Stimulated activated naive B cell treated with anti-CD40 and anti-IgM and Interleukin-4, amounts not matched to agents 10 μg/mL and 1 μg/mL and 100 μg/mL, for 72 hours (primary cell): ENCODE data around the gene PRRX1.

ENCODE experiments used
- ATAC-seq, 2 donors: fragments of 150-1000 bp; cut with Tn5 transposase; replicated peaks; 2 replicates each; pipeline ENCODE4 v1.10.0; 2021; ENCODE audit warnings: moderate library complexity in 1 of 2
- DNase-seq: peaks from one replicate; pipeline ENCODE4 v3.0.0; 2021
- H3K27ac Mint-ChIP-seq: one replicate; pipeline ENCODE4 v1.8.0; 2022; ENCODE audit warnings: mild to moderate bottlenecking, mixed read lengths
- H3K27me3 Mint-ChIP-seq, 2 donors: one replicate each; pipeline ENCODE4 v1.8.0; 2022; ENCODE audit warnings: mixed read lengths in 2 of 2
- H3K36me3 Mint-ChIP-seq, 2 donors: one replicate each; pipeline ENCODE4 v1.8.0; 2022; ENCODE audit warnings: mixed read lengths in 2 of 2, mild to moderate bottlenecking in 1 of 2
- H3K4me1 Mint-ChIP-seq, 2 donors: one replicate each; pipeline ENCODE4 v1.8.0; 2022; ENCODE audit warnings: mixed read lengths in 2 of 2, mild to moderate bottlenecking in 1 of 2
- H3K4me3 Mint-ChIP-seq, 2 donors: one replicate each; pipeline ENCODE4 v1.8.0; 2022; ENCODE audit warnings: mild to moderate bottlenecking in 2 of 2, mixed read lengths in 2 of 2, moderate library complexity in 1 of 2
- H3K9me3 Mint-ChIP-seq, 2 donors: one replicate each; pipeline ENCODE4 v1.8.0; 2022; ENCODE audit warnings: mixed read lengths in 2 of 2, mild to moderate bottlenecking in 1 of 2

Gene PRRX1

DNA sequence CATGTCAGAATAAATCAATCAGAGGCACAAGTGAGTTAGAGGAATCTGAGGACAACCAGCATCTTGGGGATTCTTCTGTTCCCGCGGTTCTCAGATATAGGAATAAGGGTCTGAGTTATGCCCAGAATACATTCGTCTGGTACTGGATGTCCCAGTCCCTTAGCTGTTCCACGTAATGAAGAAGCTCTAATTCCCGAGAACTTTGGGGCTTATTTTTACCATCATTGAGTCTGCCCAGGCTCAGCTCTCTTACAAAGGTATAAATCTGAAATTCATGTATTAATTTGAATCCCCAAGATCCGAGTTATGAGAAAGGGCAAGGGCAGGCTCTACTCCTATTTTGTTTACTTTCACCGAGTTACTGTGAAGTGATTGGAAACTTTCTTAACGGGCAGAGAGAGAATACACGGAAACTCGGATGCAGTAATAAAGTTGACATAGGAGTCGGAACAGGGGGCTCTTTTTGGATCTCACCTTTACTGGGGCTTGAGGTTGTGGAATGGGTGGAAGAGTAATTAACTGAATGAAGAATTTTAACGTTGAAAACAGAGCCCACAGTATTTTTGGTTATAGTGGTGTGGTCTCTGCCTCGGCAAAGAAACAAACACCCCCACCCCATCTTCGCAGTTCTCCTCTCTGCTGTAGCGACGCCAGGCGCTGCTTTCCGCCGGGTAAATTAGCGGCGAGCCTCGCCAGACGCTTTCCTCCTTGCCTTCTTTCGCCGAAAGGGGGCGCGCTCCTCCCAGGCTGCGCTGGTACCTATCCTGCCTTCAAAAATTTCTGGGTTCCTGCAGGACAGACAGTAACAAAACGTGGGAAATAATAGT, 7.1 kb downstream of the PRRX1 start:
- no peak overlapping the region for H3K4me3 Mint-ChIP-seq
- peaks cover 67 to 73% of the 10 kb centered on the region in 2 donors for H3K27me3 Mint-ChIP-seq

DNA sequence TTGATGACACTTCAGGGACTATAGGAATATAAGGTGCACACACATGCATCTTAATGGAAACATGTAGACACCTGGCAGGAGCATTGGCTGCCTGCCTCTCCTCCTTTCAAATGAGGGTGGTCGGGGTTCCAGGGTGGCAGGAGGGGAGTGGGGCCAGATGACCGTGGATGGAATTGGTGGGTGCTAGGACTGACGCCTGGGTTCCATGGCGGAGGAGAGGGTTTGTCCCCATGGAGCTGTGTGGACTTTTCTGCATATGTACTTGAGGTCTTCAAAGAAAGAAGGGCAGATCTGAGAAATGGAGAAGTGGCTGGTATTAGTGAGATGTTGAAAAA, 7.7 kb downstream of the PRRX1 start:
- H3K4me1 Mint-ChIP-seq: peaks cover 12% of the 10 kb centered on the region in 2 donors
- no peak overlapping the region for H3K27ac Mint-ChIP-seq
- no peaks in the 10 kb centered on the region for H3K9me3 Mint-ChIP-seq
- DNase-seq (no peak), ATAC-seq (no peak)
- H3K36me3 Mint-ChIP-seq: peaks cover 0 to 3% of the 10 kb centered on the region in 2 donors
- no peak overlapping the region for H3K4me3 Mint-ChIP-seq
- peaks cover 63 to 68% of the 10 kb centered on the region in 2 donors for H3K27me3 Mint-ChIP-seq

More for the DNA sequence above, 7.1 kb downstream of the PRRX1 start:
- ATAC-seq: no peak
- H3K36me3 Mint-ChIP-seq: peaks cover 0 to 5% of the 10 kb centered on the region in 2 donors
- peaks cover 0 to 1% of the 10 kb centered on the region in 2 donors for H3K9me3 Mint-ChIP-seq
- H3K4me1 Mint-ChIP-seq: peaks cover 12% of the 10 kb centered on the region in 2 donors
- no peak for DNase-seq
- no peak overlapping the region for H3K27ac Mint-ChIP-seq

DNA sequence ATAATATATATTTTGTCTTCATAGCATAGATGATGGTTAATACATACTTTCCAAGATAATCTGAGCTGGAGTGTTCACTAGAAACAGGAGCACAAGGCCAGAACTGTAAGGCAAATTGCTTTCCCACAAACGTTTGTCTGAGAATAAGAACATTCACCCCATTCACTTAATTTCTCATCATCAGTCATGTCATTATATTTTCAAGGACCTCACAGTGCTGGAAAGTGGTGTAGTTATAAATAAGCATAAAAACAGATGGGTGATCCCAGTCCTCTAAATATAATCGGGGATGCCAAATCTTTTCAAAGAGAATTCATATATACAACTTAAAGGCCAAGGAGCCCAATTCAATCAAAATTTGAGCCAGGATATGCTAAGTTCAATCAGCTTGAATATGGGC, 8.4 kb downstream of the PRRX1 start:
- Mint-ChIP-seq H3K27me3 (peaks cover 56 to 60% of the 10 kb centered on the region in 2 donors), H3K4me3 (no peak overlapping the region), H3K4me1 (peaks cover 7 to 10% of the 10 kb centered on the region in 2 donors), H3K9me3 (no peaks in the 10 kb centered on the region), H3K36me3 (no peaks in the 10 kb centered on the region), H3K27ac (no peak overlapping the region)
- no peak for ATAC-seq
- DNase-seq: no peak

DNA sequence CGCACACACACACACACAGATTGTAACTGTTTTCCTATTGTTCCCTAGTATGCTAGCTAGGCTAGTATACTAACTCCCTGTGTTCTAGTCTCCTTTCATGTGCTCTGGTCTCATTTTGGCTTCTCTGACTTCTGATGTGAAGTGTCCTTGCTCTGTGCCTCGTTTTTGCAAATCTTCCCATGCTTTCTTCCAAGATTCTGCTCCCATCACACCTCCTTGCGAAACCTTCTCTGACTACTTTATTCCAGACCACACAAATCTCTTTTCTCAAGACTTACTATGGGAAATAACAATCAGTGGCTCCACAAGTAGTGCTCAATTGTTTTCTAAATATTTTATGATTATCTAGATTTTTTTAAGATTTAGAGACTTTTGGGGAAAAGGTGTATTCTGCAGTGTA, 10.3 kb downstream of the PRRX1 start:
- DNase-seq: no peak
- H3K27me3 Mint-ChIP-seq: peaks cover 41 to 42% of the 10 kb centered on the region in 2 donors
- ATAC-seq: no peak
- H3K27ac Mint-ChIP-seq: no peak overlapping the region
- H3K9me3 Mint-ChIP-seq: no peaks in the 10 kb centered on the region
- H3K4me1 Mint-ChIP-seq: peaks cover 0 to 1% of the 10 kb centered on the region in 2 donors
- no peaks in the 10 kb centered on the region for H3K36me3 Mint-ChIP-seq
- H3K4me3 Mint-ChIP-seq: no peak overlapping the region

DNA sequence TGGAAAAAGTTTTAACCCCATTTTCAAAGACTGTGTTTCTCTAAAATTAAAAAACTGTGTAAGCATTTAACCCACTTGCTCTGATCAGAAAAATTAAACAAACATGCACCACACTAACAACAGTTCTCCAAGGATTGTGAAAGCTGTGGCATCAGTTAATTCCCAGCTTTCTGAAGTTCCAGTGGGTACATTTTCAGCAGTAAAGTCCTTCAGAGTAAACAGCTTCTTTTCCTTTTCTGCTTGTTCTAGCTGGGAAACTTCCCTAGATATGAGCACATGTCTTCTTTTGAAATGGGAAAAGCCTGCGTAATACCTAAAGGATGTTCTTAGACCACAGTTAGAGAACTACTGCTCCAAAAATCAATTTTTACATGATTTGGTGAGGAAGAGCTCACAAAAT, 11.1 kb downstream of the PRRX1 start:
- no peaks in the 10 kb centered on the region for H3K9me3 Mint-ChIP-seq
- no peak overlapping the region for H3K4me3 Mint-ChIP-seq
- peaks cover 0 to 1% of the 10 kb centered on the region in 2 donors for H3K4me1 Mint-ChIP-seq
- DNase-seq (no peak), ATAC-seq (no peak)
- no peak overlapping the region for H3K27ac Mint-ChIP-seq
- peaks cover 35 to 36% of the 10 kb centered on the region in 2 donors for H3K27me3 Mint-ChIP-seq
- H3K36me3 Mint-ChIP-seq: no peaks in the 10 kb centered on the region

DNA sequence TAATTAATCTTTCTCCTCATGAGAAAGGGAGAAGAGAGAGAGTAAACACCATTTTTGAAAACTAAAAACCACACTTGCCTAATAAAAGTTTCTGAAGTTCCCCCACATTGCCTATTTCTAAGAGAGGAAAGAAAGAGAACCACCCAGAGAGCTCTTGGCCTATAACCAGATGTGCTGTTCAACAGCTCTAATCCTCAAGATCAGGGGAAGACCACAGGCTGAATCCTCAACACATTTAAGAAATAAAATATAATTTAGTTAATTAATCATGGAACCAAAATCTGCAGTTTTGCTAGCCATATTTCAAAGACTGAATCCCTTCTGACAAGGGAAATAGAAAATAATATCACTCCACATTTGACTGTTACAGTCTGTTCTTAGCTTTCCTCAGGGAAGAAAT, 11.9 kb downstream of the PRRX1 start:
- peaks cover 28 to 30% of the 10 kb centered on the region in 2 donors for H3K27me3 Mint-ChIP-seq
- H3K4me1 Mint-ChIP-seq: peaks cover 0 to 1% of the 10 kb centered on the region in 2 donors
- ATAC-seq (no peak), DNase-seq (no peak)
- H3K36me3 Mint-ChIP-seq: no peaks in the 10 kb centered on the region
- no peaks in the 10 kb centered on the region for H3K9me3 Mint-ChIP-seq
- H3K4me3 Mint-ChIP-seq: no peak overlapping the region
- H3K27ac Mint-ChIP-seq: no peak overlapping the region

DNA sequence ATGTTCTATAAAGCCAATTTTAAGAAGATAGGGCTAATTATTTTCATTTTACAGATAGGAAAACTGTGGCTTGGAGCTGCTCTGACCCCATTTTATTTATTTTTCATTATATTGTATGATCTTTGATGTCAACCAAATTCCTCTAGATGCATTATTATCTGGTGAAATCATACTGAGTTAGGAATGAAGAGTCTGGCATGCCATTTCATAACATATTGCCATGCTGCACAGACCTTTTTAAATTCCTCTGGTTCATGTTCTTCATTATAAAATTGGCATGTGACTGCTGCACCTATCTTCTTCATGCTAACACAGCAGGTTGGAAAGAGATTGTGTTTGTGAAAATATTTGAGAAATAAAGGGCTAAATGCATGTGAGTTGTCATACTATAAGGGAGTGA, 12.7 kb downstream of the PRRX1 start:
- Mint-ChIP-seq H3K36me3 (no peaks in the 10 kb centered on the region), H3K27me3 (peaks cover 20 to 23% of the 10 kb centered on the region in 2 donors), H3K4me3 (no peak overlapping the region), H3K9me3 (no peaks in the 10 kb centered on the region), H3K4me1 (no peaks in the 10 kb centered on the region), H3K27ac (no peak overlapping the region)
- ATAC-seq (no peak), DNase-seq (no peak)

DNA sequence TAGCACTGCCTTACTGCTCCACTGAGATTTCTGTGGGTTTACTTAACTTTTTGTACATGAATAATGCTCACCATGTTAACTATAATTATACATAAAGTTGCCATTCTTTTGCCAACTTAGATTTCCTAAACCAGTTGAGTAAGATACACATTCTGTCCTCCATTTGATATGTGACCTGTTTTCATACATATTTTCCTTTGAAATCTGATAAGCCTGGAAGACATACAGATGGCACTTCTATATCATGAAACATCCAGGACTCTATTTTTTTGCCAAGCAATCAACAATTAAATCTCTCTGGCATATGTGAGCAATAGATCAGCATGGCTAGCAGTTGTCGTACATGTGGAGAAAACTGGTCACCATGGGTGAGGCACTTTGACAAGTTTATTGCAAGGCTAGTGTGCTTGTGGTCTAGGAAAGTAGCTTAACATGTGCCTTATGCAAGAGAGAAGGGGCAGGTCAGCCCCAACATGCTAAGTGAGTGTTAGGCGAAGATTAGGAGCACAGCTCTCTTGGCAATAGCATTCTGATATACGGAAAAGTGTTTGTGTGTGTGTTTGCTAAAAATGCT, 14.2 kb downstream of the PRRX1 start:
- Mint-ChIP-seq H3K4me1 (no peaks in the 10 kb centered on the region), H3K36me3 (no peaks in the 10 kb centered on the region), H3K9me3 (no peaks in the 10 kb centered on the region), H3K27me3 (peaks cover 16 to 22% of the 10 kb centered on the region in 2 donors), H3K4me3 (no peak overlapping the region), H3K27ac (no peak overlapping the region)
- no peak for ATAC-seq
- DNase-seq: no peak

DNA sequence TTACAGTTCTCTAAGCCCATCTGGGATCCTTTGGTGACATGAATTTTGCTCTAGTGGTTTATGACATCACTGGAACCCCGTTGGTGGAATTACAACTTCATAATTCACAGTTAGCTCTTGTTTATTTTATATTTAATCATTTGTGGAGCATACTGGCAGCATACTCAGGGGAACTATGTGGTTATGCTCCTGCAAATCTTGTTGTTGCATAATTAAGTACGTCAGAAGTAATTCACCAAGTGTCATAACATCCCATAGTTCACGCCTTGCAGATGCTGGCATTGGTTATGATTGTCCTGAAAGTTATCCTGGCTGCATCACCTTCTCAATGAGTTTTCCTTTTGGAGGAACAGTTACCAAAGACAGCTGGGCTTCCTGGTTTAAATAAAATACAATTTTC, 16.5 kb downstream of the PRRX1 start:
- H3K36me3 Mint-ChIP-seq: no peaks in the 10 kb centered on the region
- H3K4me1 Mint-ChIP-seq: no peaks in the 10 kb centered on the region
- no peak overlapping the region for H3K4me3 Mint-ChIP-seq
- H3K27me3 Mint-ChIP-seq: peaks cover 5 to 9% of the 10 kb centered on the region in 2 donors
- ATAC-seq (no peak), DNase-seq (no peak)
- H3K9me3 Mint-ChIP-seq: no peaks in the 10 kb centered on the region
- H3K27ac Mint-ChIP-seq: no peak overlapping the region

DNA sequence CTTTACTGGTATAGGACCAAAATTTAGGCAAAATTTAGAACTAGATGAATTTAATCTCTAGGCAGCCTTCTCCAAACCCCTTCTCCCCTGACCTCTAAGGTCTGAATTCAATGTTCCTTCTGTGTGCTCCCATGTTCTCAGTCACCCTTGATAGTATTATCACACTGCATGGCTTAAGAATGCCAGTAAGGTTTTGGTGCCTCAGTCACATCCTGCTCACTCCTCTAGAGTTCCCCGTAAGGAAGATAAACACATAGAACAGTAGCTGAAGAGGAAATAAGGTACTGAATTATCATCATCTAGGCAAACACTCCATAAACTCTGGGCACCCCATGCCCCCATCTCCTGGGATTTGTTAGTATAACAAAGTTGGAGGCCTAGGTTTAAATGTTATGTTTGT, 18.2 kb downstream of the PRRX1 start:
- no peaks in the 10 kb centered on the region for H3K4me1 Mint-ChIP-seq
- no peak overlapping the region for H3K4me3 Mint-ChIP-seq
- DNase-seq (no peak), ATAC-seq (no peak)
- no peaks in the 10 kb centered on the region for H3K9me3 Mint-ChIP-seq
- peaks cover 5 to 12% of the 10 kb centered on the region in 2 donors for H3K27me3 Mint-ChIP-seq
- H3K36me3 Mint-ChIP-seq: no peaks in the 10 kb centered on the region
- H3K27ac Mint-ChIP-seq: no peak overlapping the region

DNA sequence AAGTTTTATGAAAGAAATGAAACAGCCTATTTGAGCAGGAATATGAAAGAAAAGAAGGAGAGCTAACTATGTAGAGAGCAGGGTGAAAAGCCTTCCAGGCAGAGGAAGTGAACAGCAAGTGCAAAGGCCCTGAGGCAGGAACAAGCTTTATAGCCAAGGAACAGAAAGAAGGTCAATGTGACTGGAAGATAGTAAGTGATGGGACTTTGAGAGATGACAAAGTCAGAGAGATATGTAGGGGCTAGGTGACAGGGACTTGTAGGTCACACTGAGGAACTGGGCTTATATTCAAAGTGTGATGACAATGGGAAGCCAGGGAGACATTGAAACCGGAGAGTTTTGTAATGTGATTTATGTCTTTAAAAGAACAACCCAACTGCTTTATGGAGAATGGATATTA, 18.9 kb downstream of the PRRX1 start:
- Mint-ChIP-seq H3K27ac (no peak overlapping the region), H3K27me3 (peaks cover 9 to 12% of the 10 kb centered on the region in 2 donors), H3K4me1 (no peaks in the 10 kb centered on the region), H3K9me3 (no peaks in the 10 kb centered on the region), H3K36me3 (no peaks in the 10 kb centered on the region), H3K4me3 (no peak overlapping the region)
- no peak for ATAC-seq
- no peak for DNase-seq

DNA sequence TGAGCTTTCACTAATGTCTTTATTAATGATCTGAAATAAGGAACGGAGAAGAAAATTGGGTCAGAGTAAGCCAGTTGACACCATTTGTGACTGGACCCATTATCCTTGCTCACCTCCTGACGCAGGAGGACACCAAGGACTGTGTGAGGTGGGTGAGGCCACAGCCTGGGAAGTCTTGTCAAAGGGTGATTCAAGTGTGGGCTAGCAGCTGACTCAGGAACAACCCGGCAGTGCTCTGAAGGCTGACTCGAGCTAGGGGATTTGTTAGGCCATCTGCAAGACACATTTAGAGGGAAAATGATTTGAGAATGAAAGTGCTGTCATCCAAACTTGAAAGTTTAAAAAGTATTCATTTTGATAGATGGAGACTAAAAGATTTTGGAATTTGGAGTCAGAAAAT, 21.2 kb downstream of the PRRX1 start:
- no peak for DNase-seq

DNA sequence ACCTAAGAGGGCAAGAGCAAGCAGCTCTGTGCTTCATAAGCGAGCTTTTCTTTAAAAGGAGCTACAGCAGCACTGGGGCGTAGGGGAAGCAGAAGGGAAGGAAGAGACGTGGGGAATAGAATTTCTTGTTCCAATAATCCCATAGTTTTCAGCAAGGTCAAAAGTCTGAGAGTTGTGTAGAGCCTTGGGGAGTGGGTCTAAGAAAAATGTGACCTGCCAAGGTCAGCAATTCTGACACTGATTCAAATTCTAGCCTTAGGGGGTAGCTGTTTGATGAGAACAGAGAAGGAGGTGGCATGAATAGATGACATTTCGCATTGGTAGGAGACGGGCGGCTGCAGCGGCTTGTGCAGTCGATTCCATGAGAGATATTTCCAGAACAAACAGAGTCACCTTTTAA, 22.4 kb downstream of the PRRX1 start:
- Mint-ChIP-seq H3K4me1 (no peaks in the 10 kb centered on the region), H3K36me3 (no peaks in the 10 kb centered on the region), H3K27ac (no peak overlapping the region), H3K4me3 (no peak overlapping the region), H3K9me3 (no peaks in the 10 kb centered on the region), H3K27me3 (peaks cover 4 to 13% of the 10 kb centered on the region in 2 donors)
- ATAC-seq (no peak), DNase-seq (no peak)

More for the DNA sequence above, 21.2 kb downstream of the PRRX1 start:
- Mint-ChIP-seq H3K4me3 (no peak overlapping the region), H3K9me3 (no peaks in the 10 kb centered on the region), H3K27me3 (peaks cover 4 to 12% of the 10 kb centered on the region in 2 donors), H3K4me1 (no peaks in the 10 kb centered on the region), H3K36me3 (no peaks in the 10 kb centered on the region), H3K27ac (no peak overlapping the region)
- no peak for ATAC-seq

DNA sequence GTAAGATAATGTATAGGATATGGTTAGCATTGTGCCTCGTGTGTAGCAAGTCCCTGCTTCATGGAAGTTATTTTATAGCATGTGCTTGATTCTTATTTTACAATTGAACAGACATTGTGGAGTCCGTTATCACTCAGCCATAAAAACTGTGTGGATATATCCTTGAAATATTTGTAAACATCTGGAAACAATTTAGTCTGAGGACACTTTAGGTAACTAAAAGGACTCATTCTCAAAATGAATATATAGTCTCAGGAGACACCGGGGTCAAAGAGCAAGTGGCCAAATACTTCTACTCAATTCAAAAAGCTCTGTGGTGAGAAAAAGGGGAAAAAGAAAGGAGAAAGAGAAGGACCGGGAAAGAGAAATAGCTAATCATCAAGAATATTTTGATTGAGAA, 23.7 kb downstream of the PRRX1 start:
- Mint-ChIP-seq H3K4me1 (no peaks in the 10 kb centered on the region), H3K36me3 (no peaks in the 10 kb centered on the region), H3K4me3 (no peak overlapping the region), H3K27me3 (peaks cover 8 to 20% of the 10 kb centered on the region in 2 donors), H3K9me3 (no peaks in the 10 kb centered on the region), H3K27ac (no peak overlapping the region)
- DNase-seq: no peak
- no peak for ATAC-seq

DNA sequence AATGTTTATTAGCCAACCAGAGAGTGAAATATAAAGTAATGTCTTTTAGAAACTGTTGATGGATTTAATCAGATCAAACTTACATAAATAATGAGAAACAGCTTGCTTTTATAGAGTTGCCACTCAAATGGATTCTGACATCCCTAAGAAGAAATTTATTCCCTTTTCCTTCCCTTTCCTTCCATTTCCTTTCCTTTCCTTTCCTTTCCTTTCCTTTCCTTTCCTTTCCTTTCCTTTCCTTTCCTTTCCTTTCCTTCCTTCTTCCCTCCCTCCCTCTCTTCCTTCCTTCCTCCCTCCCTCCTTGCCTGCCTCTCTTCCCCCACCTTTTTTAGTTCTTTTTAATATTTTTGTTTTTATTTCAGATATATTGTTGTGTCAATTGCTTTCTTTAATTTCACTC, 27.3 kb downstream of the PRRX1 start:
- no peak overlapping the region for H3K4me3 Mint-ChIP-seq
- H3K4me1 Mint-ChIP-seq: no peaks in the 10 kb centered on the region
- H3K9me3 Mint-ChIP-seq: no peaks in the 10 kb centered on the region
- no peak for ATAC-seq
- DNase-seq: no peak
- H3K27me3 Mint-ChIP-seq: peaks cover 8 to 24% of the 10 kb centered on the region in 2 donors
- H3K27ac Mint-ChIP-seq: no peak overlapping the region
- no peaks in the 10 kb centered on the region for H3K36me3 Mint-ChIP-seq
